ENCODE data around the gene TFF1. TPM values are rescaled to one million over a fixed set of nuclear protein-coding genes. Genes with fewer than 3 reads are reported as not detected.
A peak's percentile ranks its signal among the peaks of the same experiment; 100 is the strongest.

TFF1 gene
- total RNA-seq, 1 experiment from 2014 or later, result 111 TPM

DNA sequence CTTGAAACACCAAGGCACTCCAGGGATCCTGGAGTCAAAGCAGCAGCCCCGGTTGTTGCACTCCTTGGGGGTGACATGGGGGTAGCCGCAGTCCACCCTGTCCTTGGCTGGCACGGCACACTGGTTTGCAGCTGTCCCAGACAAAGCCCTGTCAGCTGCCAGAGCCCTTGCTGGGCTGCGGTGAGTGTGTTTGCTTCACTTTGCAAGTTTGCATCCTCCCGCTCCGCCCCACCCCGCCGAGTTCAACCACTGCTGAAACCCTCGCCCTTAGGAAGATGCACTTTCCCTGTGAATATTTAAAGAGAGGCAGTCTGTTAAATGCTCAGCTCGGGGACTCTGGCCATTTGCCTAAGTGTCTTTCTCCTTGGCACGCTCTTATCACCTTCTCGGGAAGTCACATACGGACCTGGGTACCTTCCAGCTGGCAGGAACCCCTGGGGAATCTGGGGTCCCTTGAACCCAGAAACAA lies 52.8 kb downstream of the TFF1 start:
- intact Hi-C loops (cut with micrococcal nuclease), result no loop called here

DNA sequence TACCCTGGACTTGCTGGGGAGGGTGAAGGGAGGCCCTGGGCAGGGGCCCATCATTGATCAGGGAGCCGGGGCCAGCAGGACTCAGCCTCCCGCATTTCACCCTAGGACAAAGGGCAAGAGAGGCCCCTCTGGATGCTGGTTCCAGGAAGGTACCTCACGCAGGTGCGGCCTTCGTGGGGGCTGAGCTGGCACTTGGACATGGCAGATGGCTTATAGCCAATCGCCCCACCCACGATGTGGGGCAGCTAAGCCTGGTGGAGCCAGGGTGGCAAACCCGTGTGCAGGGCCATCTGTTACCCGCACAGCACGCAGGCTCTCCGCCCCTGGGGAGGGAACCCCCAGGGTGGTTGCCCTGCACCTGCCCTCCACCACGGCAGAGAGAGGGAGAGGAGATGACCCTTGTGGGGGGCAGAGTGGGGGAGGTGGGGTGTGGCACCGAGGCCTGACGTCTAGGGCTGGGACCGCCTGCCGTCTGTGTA lies 53.7 kb downstream of the TFF1 start:
- POLR2A ChIA-PET (ENCODE audit: unreplicated experiment), result no interaction called here
- BruUV-seq (replicated peaks), result no TSS peak
- CTCF ChIA-PET, result no interaction called here
- DNase-seq (no peak), ATAC-seq (no peak)
- Histone ChIP-seq H3K79me2 (ENCODE audit: low read length) (no peaks in the 10 kb centered on the region), H3K9me3 (ENCODE audit: low read length) (no peaks in the 10 kb centered on the region), H3K9ac (ENCODE audit: low read length) (no peak overlapping the region), H3K27ac (ENCODE audit: low read length) (no peak overlapping the region), H3K9me2 (replicated peaks; ENCODE audit: low read length) (no peaks in the 10 kb centered on the region), H3F3A (ENCODE audit: low read length, unreplicated experiment) (no peaks in the 10 kb centered on the region), H3K36me3 (ENCODE audit: low read depth, low read length) (no peaks in the 10 kb centered on the region), H3K4me1 (ENCODE audit: insufficient read depth, low read length) (peaks cover 6% of the 10 kb centered on the region; the same call in 1 of the 2 replicates), H3K4me3 (ENCODE audit: low read length) (no peak overlapping the region), H3K27me3 (ENCODE audit: low read length) (no peaks in the 10 kb centered on the region), H3K4me2 (ENCODE audit: low read length) (no peak overlapping the region), H4K20me1 (ENCODE audit: low read length) (no peaks in the 10 kb centered on the region), H2AFZ (ENCODE audit: low read length) (no peak overlapping the region)
- TF ChIP-seq EZH2 (IDR thresholded peaks at IDR 0.05; ENCODE audit: low read length, unreplicated experiment) (no peak), EZH2phosphoT487 (IDR thresholded peaks at IDR 0.05; ENCODE audit: borderline replicate concordance, low read length) (no peak)
- TF ChIP-seq, protein P1, sequence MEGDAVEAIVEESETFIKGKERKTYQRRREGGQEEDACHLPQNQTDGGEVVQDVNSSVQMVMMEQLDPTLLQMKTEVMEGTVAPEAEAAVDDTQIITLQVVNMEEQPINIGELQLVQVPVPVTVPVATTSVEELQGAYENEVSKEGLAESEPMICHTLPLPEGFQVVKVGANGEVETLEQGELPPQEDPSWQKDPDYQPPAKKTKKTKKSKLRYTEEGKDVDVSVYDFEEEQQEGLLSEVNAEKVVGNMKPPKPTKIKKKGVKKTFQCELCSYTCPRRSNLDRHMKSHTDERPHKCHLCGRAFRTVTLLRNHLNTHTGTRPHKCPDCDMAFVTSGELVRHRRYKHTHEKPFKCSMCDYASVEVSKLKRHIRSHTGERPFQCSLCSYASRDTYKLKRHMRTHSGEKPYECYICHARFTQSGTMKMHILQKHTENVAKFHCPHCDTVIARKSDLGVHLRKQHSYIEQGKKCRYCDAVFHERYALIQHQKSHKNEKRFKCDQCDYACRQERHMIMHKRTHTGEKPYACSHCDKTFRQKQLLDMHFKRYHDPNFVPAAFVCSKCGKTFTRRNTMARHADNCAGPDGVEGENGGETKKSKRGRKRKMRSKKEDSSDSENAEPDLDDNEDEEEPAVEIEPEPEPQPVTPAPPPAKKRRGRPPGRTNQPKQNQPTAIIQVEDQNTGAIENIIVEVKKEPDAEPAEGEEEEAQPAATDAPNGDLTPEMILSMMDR (conservative IDR thresholded peaks at IDR 0.05; ENCODE audit: low read depth, low read length), result no peak
- intact Hi-C loops (cut with micrococcal nuclease), result no loop called here

More for the DNA sequence above, 52.8 kb downstream of the TFF1 start:
- no peaks in the 10 kb centered on the region for H3K9me2 ChIP-seq (replicated peaks; ENCODE audit: low read length)
- DNase-seq, result no peak
- H3K4me2 ChIP-seq (ENCODE audit: low read length), result no peak overlapping the region
- no peak overlapping the region for H3K27ac ChIP-seq (ENCODE audit: low read length)
- 0 out of 2 replicates have a peak, but pooled peaks have one; percentile 9 for ATAC-seq
- no peaks in the 10 kb centered on the region for H3K36me3 ChIP-seq (ENCODE audit: low read depth, low read length)
- BruUV-seq (replicated peaks), result no TSS peak
- no peaks in the 10 kb centered on the region for H3K9me3 ChIP-seq (ENCODE audit: low read length)
- H3K79me2 ChIP-seq (ENCODE audit: low read length), result no peaks in the 10 kb centered on the region
- ChIA-PET POLR2A (ENCODE audit: unreplicated experiment) (no interaction called here), CTCF (no interaction called here)
- H3K27me3 ChIP-seq (ENCODE audit: low read length), result no peaks in the 10 kb centered on the region
- H3F3A ChIP-seq (ENCODE audit: low read length, unreplicated experiment), result no peaks in the 10 kb centered on the region
- no peak overlapping the region for H3K4me3 ChIP-seq (ENCODE audit: low read length)
- no peaks in the 10 kb centered on the region for H4K20me1 ChIP-seq (ENCODE audit: low read length)
- peaks cover 6% of the 10 kb centered on the region; the same call in 1 of the 2 replicates for H3K4me1 ChIP-seq (ENCODE audit: insufficient read depth, low read length)
- TF ChIP-seq EZH2phosphoT487 (IDR thresholded peaks at IDR 0.05; ENCODE audit: borderline replicate concordance, low read length), result no peak
- TF ChIP-seq EZH2 (IDR thresholded peaks at IDR 0.05; ENCODE audit: low read length, unreplicated experiment), result no peak
- TF ChIP-seq, protein P1 (conservative IDR thresholded peaks at IDR 0.05; ENCODE audit: low read depth, low read length), result no peak
- no peak overlapping the region for H3K9ac ChIP-seq (ENCODE audit: low read length)
- H2AFZ ChIP-seq (ENCODE audit: low read length), result no peak overlapping the region

Other genes starting within 250 kb of the TFF1 start
- gene ABCG1, start 147.4 kb downstream of the TFF1 start, total RNA-seq (2014; rRNA removed), result 0.66 and 2.0 TPM in 2 replicates
- gene TFF3, start 51.1 kb downstream of the TFF1 start, total RNA-seq (2014; rRNA removed), result 2.8 and 9.1 TPM in 2 replicates
- gene TFF2, start 15.5 kb downstream of the TFF1 start, total RNA-seq (2014; rRNA removed), result 21.1 and 22.9 TPM in 2 replicates
- not detected in 2 replicates for gene TMPRSS3, start 29.5 kb upstream of the TFF1 start, total RNA-seq (2014; rRNA removed)
- 1.0 TPM in 1 of 2 replicates, not detected in the other for gene UBASH3A, start 37.4 kb upstream of the TFF1 start, total RNA-seq (2014; rRNA removed)
- 0.51 and 0.98 TPM in 2 replicates for gene RSPH1, start 129.7 kb upstream of the TFF1 start, total RNA-seq (2014; rRNA removed)
- gene SLC37A1, start 147.3 kb upstream of the TFF1 start, total RNA-seq (2014; rRNA removed), result 34.2 and 38.3 TPM in 2 replicates

Measured in PC-3 (cell line).